ENCODE results near the gene QRICH2.

DNA sequence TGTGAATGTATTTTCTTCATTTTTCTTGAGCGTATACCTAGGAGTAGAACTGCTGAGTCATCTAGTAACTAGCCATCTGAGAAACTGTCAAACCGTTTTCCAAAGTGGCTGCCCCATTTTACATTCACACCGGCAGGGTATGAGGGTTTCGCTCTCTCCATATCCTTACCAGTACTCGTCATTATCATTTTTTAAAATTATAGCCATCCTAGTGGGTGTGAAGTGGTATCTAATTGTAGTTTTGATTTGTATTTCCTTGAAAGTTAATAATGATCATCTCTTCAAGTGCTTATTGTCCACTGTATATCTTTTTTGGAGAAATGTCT is 73.8 kb downstream of the QRICH2 start:
- TF ChIP-seq, protein P1, sequence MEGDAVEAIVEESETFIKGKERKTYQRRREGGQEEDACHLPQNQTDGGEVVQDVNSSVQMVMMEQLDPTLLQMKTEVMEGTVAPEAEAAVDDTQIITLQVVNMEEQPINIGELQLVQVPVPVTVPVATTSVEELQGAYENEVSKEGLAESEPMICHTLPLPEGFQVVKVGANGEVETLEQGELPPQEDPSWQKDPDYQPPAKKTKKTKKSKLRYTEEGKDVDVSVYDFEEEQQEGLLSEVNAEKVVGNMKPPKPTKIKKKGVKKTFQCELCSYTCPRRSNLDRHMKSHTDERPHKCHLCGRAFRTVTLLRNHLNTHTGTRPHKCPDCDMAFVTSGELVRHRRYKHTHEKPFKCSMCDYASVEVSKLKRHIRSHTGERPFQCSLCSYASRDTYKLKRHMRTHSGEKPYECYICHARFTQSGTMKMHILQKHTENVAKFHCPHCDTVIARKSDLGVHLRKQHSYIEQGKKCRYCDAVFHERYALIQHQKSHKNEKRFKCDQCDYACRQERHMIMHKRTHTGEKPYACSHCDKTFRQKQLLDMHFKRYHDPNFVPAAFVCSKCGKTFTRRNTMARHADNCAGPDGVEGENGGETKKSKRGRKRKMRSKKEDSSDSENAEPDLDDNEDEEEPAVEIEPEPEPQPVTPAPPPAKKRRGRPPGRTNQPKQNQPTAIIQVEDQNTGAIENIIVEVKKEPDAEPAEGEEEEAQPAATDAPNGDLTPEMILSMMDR (IDR thresholded peaks at IDR 0.05), result no peak
- TF ChIP-seq POLR2A (IDR thresholded peaks at IDR 0.05), result no peak

Data from testis (tissue), 2 donors.